ENCODE measurements around the gene CUZD1. TPM values are rescaled to one million over a fixed set of nuclear protein-coding genes. Genes with fewer than 3 reads are reported as not detected.
A peak's percentile ranks its signal among the peaks of the same experiment; 100 is the strongest.

Gene CUZD1
- total and polyA plus RNA-seq, 9 of the 15 experiments (the other 6 are each of a cell fraction or from before 2014, with no cell fraction given), result 0.51 to 1.7 (median 1.1) TPM

DNA sequence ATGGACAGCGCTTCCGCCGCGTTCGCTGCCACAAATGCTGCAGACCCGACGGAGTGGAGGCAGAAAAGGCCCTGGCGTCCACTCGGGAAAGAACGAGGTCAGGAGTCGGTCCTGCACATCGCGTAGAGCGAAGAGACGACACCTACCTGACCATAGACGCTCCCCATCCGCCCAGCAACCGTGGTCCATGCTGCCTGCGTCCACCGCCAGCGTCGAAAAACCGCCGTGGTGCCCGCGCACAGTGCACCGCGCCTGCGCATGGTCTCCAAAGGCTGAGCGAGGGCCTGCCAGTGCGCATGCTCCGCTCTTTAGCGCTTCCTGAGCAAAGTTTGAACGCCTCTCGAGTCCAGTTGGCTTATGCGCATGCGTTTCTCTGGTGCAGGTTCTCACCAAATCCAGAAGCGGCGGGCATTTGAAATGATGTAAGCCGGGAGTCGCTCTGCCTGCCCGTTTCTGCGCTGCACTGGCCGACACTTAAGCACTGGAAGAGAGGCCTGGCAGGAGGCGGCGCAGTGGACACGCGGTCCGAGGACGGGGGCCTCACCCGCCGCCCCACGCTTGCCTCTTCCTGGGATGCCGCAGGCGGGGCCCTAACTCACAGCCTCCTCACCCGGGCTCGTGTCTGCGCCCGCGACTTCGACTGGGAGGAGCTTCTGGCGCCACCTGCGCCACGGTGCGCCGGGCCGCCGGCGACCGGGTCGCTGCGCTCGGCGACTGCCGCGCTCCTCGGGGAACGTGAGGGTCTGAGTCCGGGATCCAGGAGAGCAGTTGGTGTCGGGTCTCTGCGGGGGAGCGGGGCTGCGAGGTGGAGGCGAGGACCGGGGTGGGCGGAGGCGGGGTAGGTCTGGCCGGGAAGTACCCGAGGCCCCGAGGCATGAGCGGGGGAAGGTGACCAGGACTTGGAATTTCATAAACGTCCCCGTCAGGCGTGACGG, 33.9 kb upstream of the CUZD1 start, which contains the start of gene FAM24B (continued):
- TF ChIP-seq, protein P1, sequence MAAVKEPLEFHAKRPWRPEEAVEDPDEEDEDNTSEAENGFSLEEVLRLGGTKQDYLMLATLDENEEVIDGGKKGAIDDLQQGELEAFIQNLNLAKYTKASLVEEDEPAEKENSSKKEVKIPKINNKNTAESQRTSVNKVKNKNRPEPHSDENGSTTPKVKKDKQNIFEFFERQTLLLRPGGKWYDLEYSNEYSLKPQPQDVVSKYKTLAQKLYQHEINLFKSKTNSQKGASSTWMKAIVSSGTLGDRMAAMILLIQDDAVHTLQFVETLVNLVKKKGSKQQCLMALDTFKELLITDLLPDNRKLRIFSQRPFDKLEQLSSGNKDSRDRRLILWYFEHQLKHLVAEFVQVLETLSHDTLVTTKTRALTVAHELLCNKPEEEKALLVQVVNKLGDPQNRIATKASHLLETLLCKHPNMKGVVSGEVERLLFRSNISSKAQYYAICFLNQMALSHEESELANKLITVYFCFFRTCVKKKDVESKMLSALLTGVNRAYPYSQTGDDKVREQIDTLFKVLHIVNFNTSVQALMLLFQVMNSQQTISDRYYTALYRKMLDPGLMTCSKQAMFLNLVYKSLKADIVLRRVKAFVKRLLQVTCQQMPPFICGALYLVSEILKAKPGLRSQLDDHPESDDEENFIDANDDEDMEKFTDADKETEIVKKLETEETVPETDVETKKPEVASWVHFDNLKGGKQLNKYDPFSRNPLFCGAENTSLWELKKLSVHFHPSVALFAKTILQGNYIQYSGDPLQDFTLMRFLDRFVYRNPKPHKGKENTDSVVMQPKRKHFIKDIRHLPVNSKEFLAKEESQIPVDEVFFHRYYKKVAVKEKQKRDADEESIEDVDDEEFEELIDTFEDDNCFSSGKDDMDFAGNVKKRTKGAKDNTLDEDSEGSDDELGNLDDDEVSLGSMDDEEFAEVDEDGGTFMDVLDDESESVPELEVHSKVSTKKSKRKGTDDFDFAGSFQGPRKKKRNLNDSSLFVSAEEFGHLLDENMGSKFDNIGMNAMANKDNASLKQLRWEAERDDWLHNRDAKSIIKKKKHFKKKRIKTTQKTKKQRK (IDR thresholded peaks at IDR 0.05; ENCODE audit: borderline replicate concordance, low read depth, low read length), result no peak
- TF ChIP-seq ZNF324 (CRISPR knock-in tag; IDR thresholded peaks at IDR 0.05) (no peak), NUFIP1 (IDR thresholded peaks at IDR 0.05; ENCODE audit: partially characterized antibody) (no peak), ASH1L (IDR thresholded peaks at IDR 0.05; ENCODE audit: borderline replicate concordance, low read depth, partially characterized antibody) (no peak), POLR2AphosphoS2 (IDR thresholded peaks at IDR 0.05; ENCODE audit: low read length) (no peak), ZNF124 (CRISPR knock-in tag; IDR thresholded peaks at IDR 0.05) (no peak), ZFP36 (IDR thresholded peaks at IDR 0.05; ENCODE audit: low read depth, low read length, partially characterized antibody) (no peak), LEF1 (IDR thresholded peaks at IDR 0.05) (no peak), RBM22 (IDR thresholded peaks at IDR 0.05; ENCODE audit: low read depth, low read length, poor library complexity, severe bottlenecking) (peak; percentile 48), SOX6 (IDR thresholded peaks at IDR 0.05) (no peak), SMARCA5 (IDR thresholded peaks at IDR 0.05) (no peak)
- TF ChIP-seq, protein P2, sequence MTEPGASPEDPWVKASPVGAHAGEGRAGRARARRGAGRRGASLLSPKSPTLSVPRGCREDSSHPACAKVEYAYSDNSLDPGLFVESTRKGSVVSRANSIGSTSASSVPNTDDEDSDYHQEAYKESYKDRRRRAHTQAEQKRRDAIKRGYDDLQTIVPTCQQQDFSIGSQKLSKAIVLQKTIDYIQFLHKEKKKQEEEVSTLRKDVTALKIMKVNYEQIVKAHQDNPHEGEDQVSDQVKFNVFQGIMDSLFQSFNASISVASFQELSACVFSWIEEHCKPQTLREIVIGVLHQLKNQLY (CRISPR knock-in tag; conservative IDR thresholded peaks at IDR 0.05), result no peak
- TF ChIP-seq, protein P3, sequence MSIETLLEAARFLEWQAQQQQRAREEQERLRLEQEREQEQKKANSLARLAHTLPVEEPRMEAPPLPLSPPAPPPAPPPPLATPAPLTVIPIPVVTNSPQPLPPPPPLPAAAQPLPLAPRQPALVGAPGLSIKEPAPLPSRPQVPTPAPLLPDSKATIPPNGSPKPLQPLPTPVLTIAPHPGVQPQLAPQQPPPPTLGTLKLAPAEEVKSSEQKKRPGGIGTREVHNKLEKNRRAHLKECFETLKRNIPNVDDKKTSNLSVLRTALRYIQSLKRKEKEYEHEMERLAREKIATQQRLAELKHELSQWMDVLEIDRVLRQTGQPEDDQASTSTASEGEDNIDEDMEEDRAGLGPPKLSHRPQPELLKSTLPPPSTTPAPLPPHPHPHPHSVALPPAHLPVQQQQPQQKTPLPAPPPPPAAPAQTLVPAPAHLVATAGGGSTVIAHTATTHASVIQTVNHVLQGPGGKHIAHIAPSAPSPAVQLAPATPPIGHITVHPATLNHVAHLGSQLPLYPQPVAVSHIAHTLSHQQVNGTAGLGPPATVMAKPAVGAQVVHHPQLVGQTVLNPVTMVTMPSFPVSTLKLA (conservative IDR thresholded peaks at IDR 0.05), result peak; percentile 69 to 86
- TF ChIP-seq, protein P4, sequence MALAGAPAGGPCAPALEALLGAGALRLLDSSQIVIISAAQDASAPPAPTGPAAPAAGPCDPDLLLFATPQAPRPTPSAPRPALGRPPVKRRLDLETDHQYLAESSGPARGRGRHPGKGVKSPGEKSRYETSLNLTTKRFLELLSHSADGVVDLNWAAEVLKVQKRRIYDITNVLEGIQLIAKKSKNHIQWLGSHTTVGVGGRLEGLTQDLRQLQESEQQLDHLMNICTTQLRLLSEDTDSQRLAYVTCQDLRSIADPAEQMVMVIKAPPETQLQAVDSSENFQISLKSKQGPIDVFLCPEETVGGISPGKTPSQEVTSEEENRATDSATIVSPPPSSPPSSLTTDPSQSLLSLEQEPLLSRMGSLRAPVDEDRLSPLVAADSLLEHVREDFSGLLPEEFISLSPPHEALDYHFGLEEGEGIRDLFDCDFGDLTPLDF (CRISPR knock-in tag; IDR thresholded peaks at IDR 0.05), result no peak
- TF ChIP-seq, protein P5, sequence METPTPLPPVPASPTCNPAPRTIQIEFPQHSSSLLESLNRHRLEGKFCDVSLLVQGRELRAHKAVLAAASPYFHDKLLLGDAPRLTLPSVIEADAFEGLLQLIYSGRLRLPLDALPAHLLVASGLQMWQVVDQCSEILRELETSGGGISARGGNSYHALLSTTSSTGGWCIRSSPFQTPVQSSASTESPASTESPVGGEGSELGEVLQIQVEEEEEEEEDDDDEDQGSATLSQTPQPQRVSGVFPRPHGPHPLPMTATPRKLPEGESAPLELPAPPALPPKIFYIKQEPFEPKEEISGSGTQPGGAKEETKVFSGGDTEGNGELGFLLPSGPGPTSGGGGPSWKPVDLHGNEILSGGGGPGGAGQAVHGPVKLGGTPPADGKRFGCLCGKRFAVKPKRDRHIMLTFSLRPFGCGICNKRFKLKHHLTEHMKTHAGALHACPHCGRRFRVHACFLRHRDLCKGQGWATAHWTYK (CRISPR knock-in tag; IDR thresholded peaks at IDR 0.05), result no peak
- TF ChIP-seq, protein P6, sequence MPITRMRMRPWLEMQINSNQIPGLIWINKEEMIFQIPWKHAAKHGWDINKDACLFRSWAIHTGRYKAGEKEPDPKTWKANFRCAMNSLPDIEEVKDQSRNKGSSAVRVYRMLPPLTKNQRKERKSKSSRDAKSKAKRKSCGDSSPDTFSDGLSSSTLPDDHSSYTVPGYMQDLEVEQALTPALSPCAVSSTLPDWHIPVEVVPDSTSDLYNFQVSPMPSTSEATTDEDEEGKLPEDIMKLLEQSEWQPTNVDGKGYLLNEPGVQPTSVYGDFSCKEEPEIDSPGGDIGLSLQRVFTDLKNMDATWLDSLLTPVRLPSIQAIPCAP (CRISPR knock-in tag; IDR thresholded peaks at IDR 0.05; ENCODE audit: borderline replicate concordance), result peak; percentile 44; the same call in 1 of the 2 replicates
